ENCODE measurements around the gene RAG1. TPM values are rescaled to one million over a fixed set of nuclear protein-coding genes. Genes with fewer than 3 reads are reported as not detected.

RAG1 gene
- total RNA-seq, 1 donor from 2014 or later: 0.70 TPM

GRCh38 chr11:36566407-36567053 lies 1.3 kb upstream of the RAG1 start:
- no peak overlapping the region for H3K4me3 Mint-ChIP-seq
- H3K4me1 Mint-ChIP-seq (ENCODE audit: low read depth): peaks cover 11% of the 10 kb centered on the region
- H3K27ac Mint-ChIP-seq: no peak overlapping the region
- H3K9me3 Mint-ChIP-seq: no peaks in the 10 kb centered on the region
- no peak for DNase-seq (ENCODE audit: low spot score)
- H3K36me3 Mint-ChIP-seq (ENCODE audit: low read depth): no peaks in the 10 kb centered on the region
- intact Hi-C loops (cut with micrococcal nuclease): no loop called here
- H3K27me3 Mint-ChIP-seq (ENCODE audit: insufficient read depth): peaks cover 50% of the 10 kb centered on the region

- Mint-ChIP-seq H3K4me1 (ENCODE audit: low read depth) (peaks cover 9% of the 10 kb centered on the region), H3K36me3 (ENCODE audit: low read depth) (no peaks in the 10 kb centered on the region), H3K4me3 (no peak overlapping the region), H3K27me3 (ENCODE audit: insufficient read depth) (peaks cover 51% of the 10 kb centered on the region), H3K27ac (no peak overlapping the region), H3K9me3 (no peaks in the 10 kb centered on the region)
- intact Hi-C loops (cut with micrococcal nuclease): no loop called here
- DNase-seq (ENCODE audit: low spot score): no peak
Observed at GRCh38 chr11:36569095-36569494, 1.3 kb downstream of the RAG1 start.

GRCh38 chr11:36574486-36574885 lies 6.7 kb downstream of the RAG1 start:
- intact Hi-C loops (cut with micrococcal nuclease): no loop called here
- Mint-ChIP-seq H3K36me3 (ENCODE audit: low read depth) (no peaks in the 10 kb centered on the region), H3K9me3 (no peaks in the 10 kb centered on the region), H3K4me3 (no peak overlapping the region), H3K4me1 (ENCODE audit: low read depth) (no peaks in the 10 kb centered on the region), H3K27me3 (ENCODE audit: insufficient read depth) (peaks cover 26% of the 10 kb centered on the region), H3K27ac (no peak overlapping the region)
- no peak for DNase-seq (ENCODE audit: low spot score)

GRCh38 chr11:36577373-36577772 lies 9.6 kb downstream of the RAG1 start:
- Mint-ChIP-seq H3K36me3 (ENCODE audit: low read depth) (no peaks in the 10 kb centered on the region), H3K9me3 (no peaks in the 10 kb centered on the region), H3K27ac (no peak overlapping the region), H3K4me1 (ENCODE audit: low read depth) (no peaks in the 10 kb centered on the region), H3K27me3 (ENCODE audit: insufficient read depth) (peaks cover 13% of the 10 kb centered on the region), H3K4me3 (no peak overlapping the region)
- intact Hi-C loops (cut with micrococcal nuclease): no loop called here
- no peak for DNase-seq (ENCODE audit: low spot score)

GRCh38 chr11:36577859-36578258 lies 10.1 kb downstream of the RAG1 start:
- H3K4me3 Mint-ChIP-seq: no peak overlapping the region
- DNase-seq (ENCODE audit: low spot score): no peak
- intact Hi-C loops (cut with micrococcal nuclease): no loop called here
- peaks cover 9% of the 10 kb centered on the region for H3K27me3 Mint-ChIP-seq (ENCODE audit: insufficient read depth)
- no peak overlapping the region for H3K27ac Mint-ChIP-seq
- H3K4me1 Mint-ChIP-seq (ENCODE audit: low read depth): no peaks in the 10 kb centered on the region
- H3K9me3 Mint-ChIP-seq: no peaks in the 10 kb centered on the region
- no peaks in the 10 kb centered on the region for H3K36me3 Mint-ChIP-seq (ENCODE audit: low read depth)

GRCh38 chr11:36578458-36578857 lies 10.7 kb downstream of the RAG1 start:
- Mint-ChIP-seq H3K27ac (no peak overlapping the region), H3K9me3 (no peaks in the 10 kb centered on the region), H3K4me1 (ENCODE audit: low read depth) (no peaks in the 10 kb centered on the region), H3K36me3 (ENCODE audit: low read depth) (no peaks in the 10 kb centered on the region), H3K27me3 (ENCODE audit: insufficient read depth) (peaks cover 9% of the 10 kb centered on the region), H3K4me3 (no peak overlapping the region)
- no peak for DNase-seq (ENCODE audit: low spot score)
- intact Hi-C loops (cut with micrococcal nuclease): no loop called here

GRCh38 chr11:36581536-36581935 lies 13.7 kb downstream of the RAG1 start:
- no peaks in the 10 kb centered on the region for H3K4me1 Mint-ChIP-seq (ENCODE audit: low read depth)
- peaks cover 11% of the 10 kb centered on the region for H3K27me3 Mint-ChIP-seq (ENCODE audit: insufficient read depth)
- H3K36me3 Mint-ChIP-seq (ENCODE audit: low read depth): no peaks in the 10 kb centered on the region
- no peaks in the 10 kb centered on the region for H3K9me3 Mint-ChIP-seq
- no peak overlapping the region for H3K4me3 Mint-ChIP-seq
- no peak overlapping the region for H3K27ac Mint-ChIP-seq
- no peak for DNase-seq (ENCODE audit: low spot score)
- intact Hi-C loops (cut with micrococcal nuclease): no loop called here

- Mint-ChIP-seq H3K9me3 (no peaks in the 10 kb centered on the region), H3K4me1 (ENCODE audit: low read depth) (no peaks in the 10 kb centered on the region), H3K27ac (no peak overlapping the region), H3K4me3 (no peak overlapping the region), H3K36me3 (ENCODE audit: low read depth) (no peaks in the 10 kb centered on the region), H3K27me3 (ENCODE audit: insufficient read depth) (peaks cover 13% of the 10 kb centered on the region)
- intact Hi-C loops (cut with micrococcal nuclease): no loop called here
- DNase-seq (ENCODE audit: low spot score): no peak
Observed at GRCh38 chr11:36583667-36584066, 15.9 kb downstream of the RAG1 start.

GRCh38 chr11:36586543-36586942 lies 18.7 kb downstream of the RAG1 start:
- Mint-ChIP-seq H3K4me3 (no peak overlapping the region), H3K9me3 (no peaks in the 10 kb centered on the region), H3K27me3 (ENCODE audit: insufficient read depth) (peaks cover 24% of the 10 kb centered on the region), H3K4me1 (ENCODE audit: low read depth) (no peaks in the 10 kb centered on the region), H3K27ac (no peak overlapping the region), H3K36me3 (ENCODE audit: low read depth) (no peaks in the 10 kb centered on the region)
- no peak for DNase-seq (ENCODE audit: low spot score)
- intact Hi-C loops (cut with micrococcal nuclease): no loop called here

- no peak overlapping the region for H3K4me3 Mint-ChIP-seq
- H3K27ac Mint-ChIP-seq: no peak overlapping the region
- H3K27me3 Mint-ChIP-seq (ENCODE audit: insufficient read depth): peaks cover 29% of the 10 kb centered on the region
- intact Hi-C loops (cut with micrococcal nuclease): no loop called here
- no peak for DNase-seq (ENCODE audit: low spot score)
- no peaks in the 10 kb centered on the region for H3K36me3 Mint-ChIP-seq (ENCODE audit: low read depth)
- H3K9me3 Mint-ChIP-seq: no peaks in the 10 kb centered on the region
- no peaks in the 10 kb centered on the region for H3K4me1 Mint-ChIP-seq (ENCODE audit: low read depth)
Observed at GRCh38 chr11:36588099-36588498, 20.3 kb downstream of the RAG1 start.

- H3K36me3 Mint-ChIP-seq (ENCODE audit: low read depth): no peaks in the 10 kb centered on the region
- intact Hi-C loops (cut with micrococcal nuclease): no loop called here
- no peak overlapping the region for H3K4me3 Mint-ChIP-seq
- peaks cover 9% of the 10 kb centered on the region for H3K4me1 Mint-ChIP-seq (ENCODE audit: low read depth)
- no peak overlapping the region for H3K27ac Mint-ChIP-seq
- no peak for DNase-seq (ENCODE audit: low spot score)
- H3K27me3 Mint-ChIP-seq (ENCODE audit: insufficient read depth): peaks cover 43% of the 10 kb centered on the region
- H3K9me3 Mint-ChIP-seq: no peaks in the 10 kb centered on the region
Observed at GRCh38 chr11:36590513-36590912, 22.7 kb downstream of the RAG1 start.

- peaks cover 45% of the 10 kb centered on the region for H3K27me3 Mint-ChIP-seq (ENCODE audit: insufficient read depth)
- no peaks in the 10 kb centered on the region for H3K9me3 Mint-ChIP-seq
- H3K27ac Mint-ChIP-seq: no peak overlapping the region
- peaks cover 9% of the 10 kb centered on the region for H3K4me1 Mint-ChIP-seq (ENCODE audit: low read depth)
- DNase-seq (ENCODE audit: low spot score): no peak
- no peaks in the 10 kb centered on the region for H3K36me3 Mint-ChIP-seq (ENCODE audit: low read depth)
- intact Hi-C loops (cut with micrococcal nuclease): no loop called here
- H3K4me3 Mint-ChIP-seq: no peak overlapping the region
Observed at GRCh38 chr11:36591433-36591832, 23.6 kb downstream of the RAG1 start.

GRCh38 chr11:36594316-36594989 lies 26.6 kb downstream of the RAG1 start, which contains the start of gene IFTAP:
Gene IFTAP, plus strand, starts transcription at chr11:36594502. Its CDS starts 15,602 bp downstream, at chr11:36610104.
- peak within 1 kb of the TSS; percentile 90 for H3K4me3 Mint-ChIP-seq
- peak; percentile 5 for DNase-seq (ENCODE audit: low spot score)
- intact Hi-C loops (cut with micrococcal nuclease): no loop called here
- H3K4me1 Mint-ChIP-seq (ENCODE audit: low read depth): peaks cover 9% of the 10 kb centered on the region
- H3K27ac Mint-ChIP-seq: no peak within 1 kb of the TSS
- H3K27me3 Mint-ChIP-seq (ENCODE audit: insufficient read depth): peaks cover 39% of the 10 kb centered on the region
- H3K36me3 Mint-ChIP-seq (ENCODE audit: low read depth): no peaks in the 10 kb centered on the region
- no peaks in the 10 kb centered on the region for H3K9me3 Mint-ChIP-seq

Data from activated T-helper 1 cell treated with anti-CD3 and anti-CD28 coated beads, Interleukin-12 subunit alpha, Interleukin-12 subunit beta, Interleukin-2, Interleukin-4 antibody, amounts not matched to agents 30 ng/mL and 10 ng/mL and 1 ng/mL, durations not matched to agents 14 hours and 24 hours and 36 hours (primary cell).